Subcutaneous adipose tissue (tissue), 4 donors: ENCODE results near the gene PRELID3B. TPM values are rescaled to one million over a fixed set of nuclear protein-coding genes. Genes with fewer than 3 reads are reported as not detected.

ENCODE experiments used
- CTCF ChIP-seq: fragments of 450-650 bp; IDR thresholded peaks from one replicate; pipeline ENCODE4 v1.5.1; 2016; ENCODE audit warnings: low read depth, mild to moderate bottlenecking, control low read depth, antibody characterized with exemption, moderate library complexity
- total RNA-seq, 4 donors: library from RNA; depleted of rRNA; stranded (reverse); fragments of >200 nt; gene quantifications; one replicate each; pipeline ENCODE4 v1.1.0, GENCODE V29; 2016

The PRELID3B gene
- total RNA-seq, 4 donors from 2014 or later = 39.2 to 83.2 (median 46.3) TPM

GRCh38 chr20:59025511-59025910, 17.1 kb downstream of the PRELID3B start:
- TF ChIP-seq CTCF = no peak

GRCh38 chr20:59025086-59025485, 17.5 kb downstream of the PRELID3B start:
- no peak for TF ChIP-seq CTCF

GRCh38 chr20:59024111-59024530, 18.5 kb downstream of the PRELID3B start:
- TF ChIP-seq CTCF = no peak

GRCh38 chr20:59023616-59024015, 19.0 kb downstream of the PRELID3B start:
- TF ChIP-seq CTCF = no peak

- TF ChIP-seq CTCF = no peak
Measured at GRCh38 chr20:59022754-59023153, 19.8 kb downstream of the PRELID3B start.

GRCh38 chr20:59020938-59021551, 21.5 kb downstream of the PRELID3B start:
- no peak for TF ChIP-seq CTCF

GRCh38 chr20:59019217-59019616, 23.4 kb downstream of the PRELID3B start, which contains the start of gene TUBB1:
TSS of gene TUBB1 (plus strand) at chr20:59019429. CDS start at chr20:59019523, 94 bp downstream.
- TF ChIP-seq CTCF = no peak
